ENCODE measurements around the gene PDZD4. TPM values are rescaled to one million over a fixed set of nuclear protein-coding genes. Genes with fewer than 3 reads are reported as not detected.
A peak's percentile ranks its signal among the peaks of the same experiment; 100 is the strongest.

The PDZD4 gene
- total and polyA plus RNA-seq, 2 experiments from 2014 or later = 30.5 to 230 TPM

GRCh38 chrX:153763989-153764755 lies 66.2 kb downstream of the PDZD4 start, which contains the start of gene PLXNB3:
Gene PLXNB3 (plus strand): TSS chrX:153764249. CDS start chrX:153765536, 1,287 bp downstream.
- Mint-ChIP-seq H3K27me3 (ENCODE audit: insufficient read depth, low read depth, poor library complexity) (peaks cover 6% of the 10 kb centered on the region), H3K27ac (no peak within 1 kb of the TSS), H3K9me3 (no peaks in the 10 kb centered on the region), H3K4me3 (no peak within 1 kb of the TSS), H3K4me1 (peaks cover 5% of the 10 kb centered on the region; the same call in 2 of the 3 replicates), H3K36me3 (ENCODE audit: low read depth) (no peaks in the 10 kb centered on the region)
- no peak within 1 kb of the TSS for H3K27ac ChIP-seq (ENCODE audit: low read depth)
- no peaks in the 10 kb centered on the region for H3F3A ChIP-seq (replicated peaks; ENCODE audit: low read depth)
- H3K4me2 ChIP-seq = no peak within 1 kb of the TSS
- no peaks in the 10 kb centered on the region for H3K9me2 ChIP-seq (ENCODE audit: insufficient read depth)
- H3K36me3 ChIP-seq (ENCODE audit: insufficient read depth) = no peaks in the 10 kb centered on the region
- peak; percentile 74 for DNase-seq (ENCODE audit: low spot score)
- H3K4me3 ChIP-seq = no peak within 1 kb of the TSS
- TF ChIP-seq JUNB (IDR thresholded peaks at IDR 0.05; ENCODE audit: unreplicated experiment) = no peak
- TF ChIP-seq CTCF (conservative IDR thresholded peaks at IDR 0.05; ENCODE audit: low read depth in 2 of 2) = peak; percentile 72 to 93
- peak; percentile 82 for ATAC-seq
- H3K27me3 ChIP-seq (ENCODE audit: insufficient read depth) = no peaks in the 10 kb centered on the region
- H3K79me2 ChIP-seq (replicated peaks; ENCODE audit: insufficient read depth) = no peaks in the 10 kb centered on the region
- H2AFZ ChIP-seq = no peak within 1 kb of the TSS
- H4K20me1 ChIP-seq (replicated peaks; ENCODE audit: insufficient read depth) = no peaks in the 10 kb centered on the region
- no peaks in the 10 kb centered on the region for H3K4me1 ChIP-seq (ENCODE audit: insufficient read depth)

GRCh38 chrX:153763298-153763932 lies 66.9 kb downstream of the PDZD4 start:
- H3K27me3 Mint-ChIP-seq (ENCODE audit: insufficient read depth, low read depth, poor library complexity) = peaks cover 6% of the 10 kb centered on the region
- no peak overlapping the region for H3K4me2 ChIP-seq
- no peaks in the 10 kb centered on the region for H4K20me1 ChIP-seq (replicated peaks; ENCODE audit: insufficient read depth)
- H3K27me3 ChIP-seq (ENCODE audit: insufficient read depth) = no peaks in the 10 kb centered on the region
- H3K4me3 ChIP-seq = no peak overlapping the region
- no peak overlapping the region for H3K27ac ChIP-seq (ENCODE audit: low read depth)
- ATAC-seq (no peak), DNase-seq (ENCODE audit: low spot score) (no peak)
- H3K36me3 Mint-ChIP-seq (ENCODE audit: low read depth) = no peaks in the 10 kb centered on the region
- no peaks in the 10 kb centered on the region for H3F3A ChIP-seq (replicated peaks; ENCODE audit: low read depth)
- no peak overlapping the region for H3K4me3 Mint-ChIP-seq
- H3K79me2 ChIP-seq (replicated peaks; ENCODE audit: insufficient read depth) = no peaks in the 10 kb centered on the region
- no peaks in the 10 kb centered on the region for H3K9me2 ChIP-seq (ENCODE audit: insufficient read depth)
- no peak overlapping the region for H3K27ac Mint-ChIP-seq
- no peaks in the 10 kb centered on the region for H3K36me3 ChIP-seq (ENCODE audit: insufficient read depth)
- peaks cover 5% of the 10 kb centered on the region; the same call in 2 of the 3 replicates for H3K4me1 Mint-ChIP-seq
- no peaks in the 10 kb centered on the region for H3K9me3 Mint-ChIP-seq
- no peak overlapping the region for H2AFZ ChIP-seq
- H3K4me1 ChIP-seq (ENCODE audit: insufficient read depth) = no peaks in the 10 kb centered on the region
- no peak for TF ChIP-seq EZH2 (IDR thresholded peaks at IDR 0.05; ENCODE audit: low read depth, unreplicated experiment)
- TF ChIP-seq ZNF114 (CRISPR knock-in tag; IDR thresholded peaks at IDR 0.05) = no peak
- TF ChIP-seq NANOG (IDR thresholded peaks at IDR 0.05; ENCODE audit: borderline replicate concordance) = no peak
- TF ChIP-seq EZH2phosphoT487 (IDR thresholded peaks at IDR 0.05; ENCODE audit: unreplicated experiment) = no peak
- no peak for TF ChIP-seq CREB1 (CRISPR knock-in tag; IDR thresholded peaks at IDR 0.05; ENCODE audit: low read depth)
- no peak for TF ChIP-seq ZNF462 (CRISPR knock-in tag; IDR thresholded peaks at IDR 0.05)
- TF ChIP-seq ZNF331 (CRISPR knock-in tag; IDR thresholded peaks at IDR 0.05; ENCODE audit: low read depth) = no peak
- TF ChIP-seq JUNB (IDR thresholded peaks at IDR 0.05; ENCODE audit: unreplicated experiment) = no peak

Data from GM23338 (cell line).